GM12865 (cell line): ENCODE results near the gene TMEM253.

Experiments used
- DNase-seq: peaks from one replicate; pipeline ENCODE4 v3.0.0; 2010; ENCODE audit warnings: low read depth
- H3K4me3 ChIP-seq: 2 replicates; pipeline ENCODE4 v1.5.1; 2011; ENCODE audit warnings: mild to moderate bottlenecking, low read depth, low read length, control low read depth
- CTCF ChIP-seq: IDR thresholded peaks from 2 replicates; pipeline ENCODE4 v1.5.1; 2011; ENCODE audit warnings: low read length, control low read depth, low read depth, inconsistent platforms; ENCODE audit not compliant: insufficient read depth; ENCODE audit errors: missing control alignments

The TMEM253 gene

GRCh38 chr14:21066882-21067502 is 33.9 kb upstream of the TMEM253 start:
- H3K4me3 ChIP-seq: no peak overlapping the region
- DNase-seq: no peak
- peak; percentile 29 for TF ChIP-seq CTCF

- DNase-seq: peak; percentile 51
- TF ChIP-seq CTCF: peak; percentile 38
- no peak overlapping the region for H3K4me3 ChIP-seq
These were observed 32.1 kb upstream of the TMEM253 start for GRCh38 chr14:21068521-21069387.

GRCh38 chr14:21069388-21070082 is 31.3 kb upstream of the TMEM253 start:
- TF ChIP-seq CTCF: no peak
- no peak for DNase-seq

GRCh38 chr14:21070083-21070609 is 30.7 kb upstream of the TMEM253 start, which contains the start of gene ARHGEF40:
Gene ARHGEF40, plus strand, starts transcription at chr14:21070304. Its CDS starts 93 bp downstream, at chr14:21070397.
- DNase-seq: no peak
- H3K4me3 ChIP-seq: peak within 1 kb of the TSS; percentile 48
- no peak for TF ChIP-seq CTCF

More at GRCh38 chr14:21069388-21070082, 31.3 kb upstream of the TMEM253 start:
- no peak overlapping the region; the same call in 1 of the 2 replicates for H3K4me3 ChIP-seq

- no peak for DNase-seq
- TF ChIP-seq CTCF: no peak
These were observed 30.1 kb upstream of the TMEM253 start for GRCh38 chr14:21070610-21071224.

More at GRCh38 chr14:21070610-21071224, 30.1 kb upstream of the TMEM253 start:
- peak overlapping the region; percentile 48 for H3K4me3 ChIP-seq
